Uterus (tissue), 4 donors: Measurements from ENCODE around the gene ADCY6. TPM values are rescaled to one million over a fixed set of nuclear protein-coding genes. Genes with fewer than 3 reads are reported as not detected.

Experiments
- DNase-seq, 2 donors: peaks; one replicate each; pipeline ENCODE4 v3.0.0-alpha.2; 2019 to 2020
- H3K27ac ChIP-seq, 2 donors: fragments of 200-600 bp; sonication (generic); 1 replicate in 1 of 2; 2 replicates in 1 of 2; pipeline ENCODE4 v1.5.1; 2016 to 2018
- H3K27me3 ChIP-seq, 2 donors: fragments of 200-600 bp; sonication (generic); one replicate each; pipeline ENCODE4 v1.5.1; 2018 to 2019; ENCODE audit warnings: control low read depth in 1 of 2
- H3K36me3 ChIP-seq, 2 donors: fragments of 200-600 bp; sonication (generic); one replicate each; pipeline ENCODE4 v1.5.1; 2019; ENCODE audit warnings: control low read depth in 1 of 2
- H3K4me1 ChIP-seq, 2 donors: fragments of 200-600 bp; sonication (generic); one replicate each; pipeline ENCODE4 v1.5.1; 2018 to 2019; ENCODE audit warnings: control low read depth in 1 of 2
- H3K4me3 ChIP-seq, 2 donors: fragments of 200-600 bp; sonication (generic); 1 replicate in 1 of 2; 2 replicates in 1 of 2; pipeline ENCODE4 v1.5.1; 2018 to 2019; ENCODE audit warnings: mild to moderate bottlenecking in 1 of 2
- H3K9me3 ChIP-seq, 2 donors: fragments of 200-600 bp; sonication (generic); one replicate each; pipeline ENCODE4 v1.5.1; 2019; ENCODE audit warnings: control low read depth in 1 of 2
- POLR2A ChIP-seq, 2 donors: fragments of 450-650 bp; IDR thresholded peaks; one replicate each; pipeline ENCODE4 v1.6.1; 2016; ENCODE audit warnings: antibody characterized with exemption in 2 of 2, mild to moderate bottlenecking in 1 of 2, moderate library complexity in 1 of 2
- intact Hi-C: fragments of 100-400 bp; cut with DNase I; formaldehyde crosslinking; loops from one replicate; pipeline ENCODE4 v1.15.1; 2023; ENCODE audit warnings: low total_unique reads
- total RNA-seq, 4 donors: library from RNA; depleted of rRNA in 3 of 4; stranded (reverse); fragments of >200 nt in 3 of 4; gene quantifications; one replicate each; pipeline versions ENCODE4 v1.1.0 to v1.2.4, GENCODE V29; 2014 to 2023
- TF ChIP-seq, protein P1 (sequence below), 4 experiments: fragments of 200-600 bp in 2 of 4; fragments of 450-650 bp in 2 of 4; sonication (generic) in 2 of 4; IDR thresholded peaks; one replicate each; pipeline ENCODE4 v1.5.1; 2016 to 2019; ENCODE audit warnings: antibody characterized with exemption in 4 of 4, mild to moderate bottlenecking in 2 of 4, moderate library complexity in 1 of 4
- donor health status: DM: yes; HTN: yes; CAD: no.

Gene ADCY6
- total RNA-seq, 4 donors from 2014 or later: 10.6 to 75.8 (median 55.0) TPM

DNA sequence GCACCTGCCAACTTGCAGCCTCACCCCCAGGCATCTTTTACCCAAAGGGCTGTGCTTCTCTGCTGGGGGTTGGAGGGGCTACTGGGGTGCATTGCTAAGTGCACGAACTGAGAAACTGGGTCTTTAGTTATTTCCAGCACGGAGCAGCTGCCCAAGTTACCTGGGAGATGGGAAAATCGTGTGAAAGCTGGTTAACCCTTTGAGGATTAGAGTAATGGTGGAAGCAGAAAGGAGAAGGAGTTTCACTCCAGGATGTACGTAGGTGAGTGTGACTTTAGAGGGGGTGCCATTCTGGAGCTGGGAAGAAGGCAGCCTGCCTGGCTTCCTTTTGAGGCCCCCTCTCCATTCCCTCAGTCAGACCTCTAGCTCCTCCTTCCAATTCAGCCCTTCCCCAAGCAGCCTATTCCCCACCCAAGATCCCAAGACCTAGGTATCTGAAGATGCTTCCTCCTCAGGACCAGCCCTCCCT lies 1.0 kb upstream of the ADCY6 start:
- DNase-seq: no peak
- Histone ChIP-seq H3K9me3 (no peaks in the 10 kb centered on the region), H3K4me1 (no peaks in the 10 kb centered on the region), H3K36me3 (no peaks in the 10 kb centered on the region), H3K27me3 (no peaks in the 10 kb centered on the region), H3K27ac (peak overlapping the region; percentile 91 to 95), H3K4me3 (peak overlapping the region; percentile 81 to 95)
- TF ChIP-seq, protein P1, sequence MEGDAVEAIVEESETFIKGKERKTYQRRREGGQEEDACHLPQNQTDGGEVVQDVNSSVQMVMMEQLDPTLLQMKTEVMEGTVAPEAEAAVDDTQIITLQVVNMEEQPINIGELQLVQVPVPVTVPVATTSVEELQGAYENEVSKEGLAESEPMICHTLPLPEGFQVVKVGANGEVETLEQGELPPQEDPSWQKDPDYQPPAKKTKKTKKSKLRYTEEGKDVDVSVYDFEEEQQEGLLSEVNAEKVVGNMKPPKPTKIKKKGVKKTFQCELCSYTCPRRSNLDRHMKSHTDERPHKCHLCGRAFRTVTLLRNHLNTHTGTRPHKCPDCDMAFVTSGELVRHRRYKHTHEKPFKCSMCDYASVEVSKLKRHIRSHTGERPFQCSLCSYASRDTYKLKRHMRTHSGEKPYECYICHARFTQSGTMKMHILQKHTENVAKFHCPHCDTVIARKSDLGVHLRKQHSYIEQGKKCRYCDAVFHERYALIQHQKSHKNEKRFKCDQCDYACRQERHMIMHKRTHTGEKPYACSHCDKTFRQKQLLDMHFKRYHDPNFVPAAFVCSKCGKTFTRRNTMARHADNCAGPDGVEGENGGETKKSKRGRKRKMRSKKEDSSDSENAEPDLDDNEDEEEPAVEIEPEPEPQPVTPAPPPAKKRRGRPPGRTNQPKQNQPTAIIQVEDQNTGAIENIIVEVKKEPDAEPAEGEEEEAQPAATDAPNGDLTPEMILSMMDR (IDR thresholded peaks at IDR 0.05): no peak
- no peak for TF ChIP-seq POLR2A (IDR thresholded peaks at IDR 0.05)
- intact Hi-C loops: no loop called here

DNA sequence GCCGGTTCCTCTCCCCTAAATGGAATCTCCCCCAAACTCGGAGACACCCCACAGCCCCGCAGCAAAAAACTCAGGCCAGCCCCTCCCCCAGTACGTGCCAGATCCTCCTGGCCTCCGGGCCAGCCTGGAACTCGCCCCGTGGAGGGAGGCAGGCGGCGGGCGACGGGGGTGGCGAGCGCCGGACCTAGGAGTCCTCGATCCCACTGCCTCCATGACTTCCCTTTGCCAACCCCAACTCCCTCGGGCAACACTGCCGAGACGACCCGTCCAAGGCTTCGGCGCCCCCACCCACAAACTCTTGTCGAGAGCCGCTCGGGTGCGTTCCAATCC lies 400 bp downstream of the ADCY6 start:
- no peaks in the 10 kb centered on the region for H3K36me3 ChIP-seq
- no peak for TF ChIP-seq POLR2A (IDR thresholded peaks at IDR 0.05)
- TF ChIP-seq, protein P1 (IDR thresholded peaks at IDR 0.05): no peak
- peak overlapping the region; percentile 91 to 95 for H3K27ac ChIP-seq
- DNase-seq: no peak
- intact Hi-C loops: no loop called here
- H3K4me1 ChIP-seq: no peaks in the 10 kb centered on the region
- no peaks in the 10 kb centered on the region for H3K9me3 ChIP-seq
- no peaks in the 10 kb centered on the region for H3K27me3 ChIP-seq
- H3K4me3 ChIP-seq: peak overlapping the region; percentile 81 to 95

DNA sequence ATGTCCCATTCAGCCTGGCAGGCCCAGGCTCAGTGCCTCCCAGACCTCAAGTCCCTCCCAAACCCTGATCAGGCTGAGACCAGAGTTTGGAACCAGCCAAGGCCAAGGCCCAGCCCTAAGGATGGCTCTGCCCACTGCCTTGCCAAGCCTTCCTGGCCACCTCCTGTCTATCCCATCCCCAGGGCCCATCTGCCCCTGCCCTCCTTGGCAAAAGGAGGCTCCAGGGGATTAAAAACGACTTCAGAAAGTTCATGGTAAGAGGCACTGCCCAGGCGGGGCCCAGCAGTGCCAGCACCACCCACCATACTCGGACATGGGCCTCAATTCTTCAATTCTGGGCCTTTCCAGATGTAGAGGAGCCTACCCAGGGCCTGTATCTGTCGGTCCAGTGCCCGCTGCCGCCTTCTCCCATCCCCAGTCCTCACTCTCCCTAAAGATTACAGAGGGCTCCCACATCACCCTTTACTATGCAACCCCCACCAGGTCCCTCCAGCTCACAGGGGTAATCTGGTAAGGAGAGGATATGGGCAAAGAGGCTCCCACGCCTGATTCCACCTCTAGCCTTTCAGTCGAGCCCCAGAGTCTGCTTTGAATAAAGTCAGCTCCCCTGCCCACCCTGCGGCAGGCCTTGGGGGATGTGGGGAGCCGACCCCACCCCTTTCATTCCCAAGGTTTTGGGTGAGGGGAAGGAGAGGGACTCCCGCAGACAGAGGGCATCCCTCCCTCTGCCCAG lies 932 bp downstream of the ADCY6 start:
- intact Hi-C loops: no loop called here
- no peak for DNase-seq
- Histone ChIP-seq H3K9me3 (no peaks in the 10 kb centered on the region), H3K4me1 (no peaks in the 10 kb centered on the region), H3K36me3 (no peaks in the 10 kb centered on the region), H3K4me3 (peak overlapping the region; percentile 81 to 95), H3K27me3 (no peaks in the 10 kb centered on the region), H3K27ac (peak overlapping the region; percentile 91 to 95)
- TF ChIP-seq, protein P1 (IDR thresholded peaks at IDR 0.05): no peak
- no peak for TF ChIP-seq POLR2A (IDR thresholded peaks at IDR 0.05)

DNA sequence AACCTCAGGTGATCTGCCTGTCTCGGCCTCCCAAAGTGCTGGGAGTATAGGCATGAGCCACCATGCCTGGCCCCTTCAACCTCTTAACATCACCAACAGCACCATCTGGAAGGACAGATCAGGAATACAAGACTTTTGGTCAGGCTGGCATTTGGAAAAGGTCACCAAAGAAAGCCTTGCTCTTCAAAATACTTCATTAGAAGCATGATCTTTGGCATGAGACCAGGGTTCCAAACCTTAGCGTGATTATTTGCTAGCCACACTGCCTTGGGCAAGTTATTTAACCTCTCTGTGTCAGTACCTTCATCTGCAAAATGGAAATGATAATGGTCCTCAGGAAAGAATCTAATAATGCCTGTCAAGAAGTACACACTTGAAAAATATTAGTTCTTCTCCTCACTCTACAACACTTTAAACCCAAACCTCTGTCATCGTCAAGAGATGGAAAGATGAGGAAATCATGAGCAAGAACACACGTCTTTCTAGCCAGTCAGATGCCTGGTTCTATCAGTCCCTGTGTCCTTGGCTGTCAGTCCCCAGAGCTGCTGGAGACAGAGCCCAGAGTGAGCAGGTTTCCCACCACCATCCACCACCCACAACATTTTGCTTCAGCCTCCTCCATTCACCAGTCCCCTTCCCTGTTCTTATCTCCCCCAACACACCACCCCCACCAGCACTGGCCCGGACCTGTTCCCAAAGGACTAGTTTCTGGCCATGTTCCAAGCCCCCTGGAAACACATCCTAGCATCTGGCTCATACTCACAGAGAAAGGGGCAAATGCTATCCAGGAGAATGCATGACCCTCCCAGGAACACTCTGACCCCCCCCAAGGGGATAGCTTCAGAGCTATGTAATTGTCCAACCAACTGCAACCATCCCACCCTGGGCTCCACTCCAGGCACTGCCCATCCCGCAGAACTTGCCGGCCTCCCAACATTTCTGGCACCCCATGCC lies 2.0 kb downstream of the ADCY6 start:
- H3K36me3 ChIP-seq: no peaks in the 10 kb centered on the region
- H3K4me3 ChIP-seq: peak overlapping the region; percentile 81 to 95
- no peaks in the 10 kb centered on the region for H3K4me1 ChIP-seq
- intact Hi-C loops: no loop called here
- peak; percentile 33 to 43 for DNase-seq
- H3K27me3 ChIP-seq: no peaks in the 10 kb centered on the region
- TF ChIP-seq, protein P1 (IDR thresholded peaks at IDR 0.05): no peak
- peak in 1 of 2 donors; percentile 7 for TF ChIP-seq POLR2A (IDR thresholded peaks at IDR 0.05)
- peak overlapping the region; percentile 91 to 95 for H3K27ac ChIP-seq
- H3K9me3 ChIP-seq: no peaks in the 10 kb centered on the region

DNA sequence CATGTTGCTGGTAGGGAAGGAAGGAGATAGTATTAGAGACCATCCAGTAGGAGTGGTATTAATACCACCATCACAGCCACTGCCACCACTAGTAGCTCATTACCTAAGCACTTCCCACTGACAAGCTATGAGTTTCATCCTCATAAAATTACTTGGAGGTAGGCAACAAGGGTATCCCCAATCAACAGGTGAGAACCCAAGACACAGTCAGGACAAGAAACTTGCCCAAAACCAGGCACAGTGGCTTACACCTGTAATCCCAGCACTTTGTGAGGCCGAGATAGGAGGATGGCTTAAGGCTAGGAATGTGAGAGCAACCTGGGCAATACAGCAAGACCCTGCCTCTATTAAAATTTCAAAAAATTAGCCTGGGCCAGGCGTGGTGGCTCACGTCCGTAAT lies 5.5 kb downstream of the ADCY6 start:
- DNase-seq: no peak
- TF ChIP-seq, protein P1 (IDR thresholded peaks at IDR 0.05): no peak
- TF ChIP-seq POLR2A (IDR thresholded peaks at IDR 0.05): no peak
- no peak overlapping the region for H3K4me3 ChIP-seq
- intact Hi-C loops: no loop called here
- no peaks in the 10 kb centered on the region for H3K27me3 ChIP-seq
- no peaks in the 10 kb centered on the region for H3K36me3 ChIP-seq
- no peaks in the 10 kb centered on the region for H3K9me3 ChIP-seq
- no peak overlapping the region for H3K27ac ChIP-seq
- peaks cover 0 to 5% of the 10 kb centered on the region in 2 donors for H3K4me1 ChIP-seq
